GM12878 (cell line): ENCODE data around the gene AQP2. TPM values are rescaled to one million over a fixed set of nuclear protein-coding genes. Genes with fewer than 3 reads are reported as not detected.

ENCODE experiments used
- ATAC-seq: fragments of 200-7000 bp; cut with Tn5 transposase; 3 replicates; pipeline ENCODE4 v1.9.1; 2020; ENCODE audit warnings: mild to moderate bottlenecking, moderate library complexity
- BruUV-seq: library from RNA; stranded (reverse); fragments of 400-500 nt; replicated peaks from 2 replicates; lab custom pipeline; 2021; lab: Mats Ljungman, UMichigan
- CTCF ChIA-PET: fragments of 300-600 bp; sonication (Branson Sonifier 250); formaldehyde crosslinking; extraction: SDS; loops from one replicate; lab custom pipeline; 2021; ENCODE audit warnings: inconsistent platforms; lab: Yijun Ruan, JAX
- POLR2A ChIA-PET: fragments of 350-600 bp; formaldehyde crosslinking; extraction: SDS; loops from one replicate; lab custom pipeline; 2021; ENCODE audit warnings: inconsistent platforms; lab: Charles Lee
- RAD21 ChIA-PET: fragments of 300-600 bp; sonication (Branson Sonifier 250); formaldehyde crosslinking; loops from one replicate; lab custom pipeline; 2023; ENCODE audit warnings: antibody characterized with exemption; ENCODE audit not compliant: unreplicated experiment; lab: Charles Lee
- SMC1A ChIA-PET: fragments of 300-600 bp; sonication (Branson Sonifier 250); formaldehyde crosslinking; loops from one replicate; lab custom pipeline; 2023; ENCODE audit not compliant: unreplicated experiment, uncharacterized antibody; lab: Charles Lee
- DNase-seq: peaks from one replicate; pipeline ENCODE4 v3.0.0-alpha.2; 2011; ENCODE audit warnings: low read depth, low spot score
- FAIRE-seq: peaks from 3 replicates; lab custom pipeline; 2011; peaks lifted over from hg19 to GRCh38; lab: Jason Lieb, UNC
- H2AFZ ChIP-seq: 2 replicates; pipeline ENCODE4 v1.6.0; 2011; ENCODE audit warnings: low read depth, low read length, control low read depth; ENCODE audit not compliant: control insufficient read depth
- H3K27ac ChIP-seq: 2 replicates; pipeline ENCODE4 v1.5.1; 2011; ENCODE audit warnings: control low read depth; ENCODE audit not compliant: control insufficient read depth, insufficient read depth
- H3K27me3 ChIP-seq, 2 experiments: replicated peaks in 1 of 2; 2 replicates each; pipeline versions ENCODE4 v1.6.0 to v1.6.1; 2011; ENCODE audit warnings: low read length in 1 of 2; ENCODE audit not compliant: control insufficient read depth in 2 of 2, insufficient read depth in 2 of 2
- H3K36me3 ChIP-seq, 2 experiments: 2 replicates each; pipeline ENCODE4 v1.5.1; 2011; ENCODE audit warnings: low read length in 1 of 2; ENCODE audit not compliant: control insufficient read depth in 2 of 2, insufficient read depth in 2 of 2
- H3K4me1 ChIP-seq: 2 replicates; pipeline ENCODE4 v1.6.1; 2011; ENCODE audit warnings: mild to moderate bottlenecking, low read length, moderate library complexity, mixed read lengths; ENCODE audit not compliant: control insufficient read depth, insufficient read depth
- H3K4me2 ChIP-seq: 2 replicates; pipeline ENCODE4 v1.6.0; 2011; ENCODE audit warnings: control low read depth; ENCODE audit not compliant: control insufficient read depth, insufficient read depth
- H3K4me3 ChIP-seq: fragments of 200-600 bp; sonication (generic); 2 replicates; pipeline ENCODE4 v1.5.1; 2016
- H3K79me2 ChIP-seq: 2 replicates; pipeline ENCODE4 v1.6.0; 2011; ENCODE audit warnings: low read length; ENCODE audit not compliant: control insufficient read depth, insufficient read depth
- H3K9ac ChIP-seq: 2 replicates; pipeline ENCODE4 v1.8.0; 2011; ENCODE audit warnings: low read length, control low read depth, mixed read lengths; ENCODE audit not compliant: control insufficient read depth, insufficient read depth
- H3K9me3 ChIP-seq: replicated peaks from 3 replicates; pipeline ENCODE4 v1.5.1; 2011; ENCODE audit warnings: mild to moderate bottlenecking, low read length; ENCODE audit not compliant: control insufficient read depth, insufficient read depth
- H4K20me1 ChIP-seq: 2 replicates; pipeline ENCODE4 v1.6.0; 2011; ENCODE audit not compliant: control insufficient read depth, insufficient read depth
- BHLHE40 ChIP-seq, 2 experiments: fragments of 450-650 bp in 1 of 2; IDR thresholded peaks; 2 replicates each; pipeline ENCODE4 v1.6.1; 2011 to 2017; ENCODE audit warnings: low read depth in 2 of 2, borderline replicate concordance in 1 of 2, improper control_type of control experiment in 1 of 2, low read length in 1 of 2, mild to moderate bottlenecking in 1 of 2
- MLLT1 ChIP-seq: fragments of 450-650 bp; IDR thresholded peaks from 2 replicates; pipeline ENCODE4 v1.6.1; 2016; ENCODE audit warnings: mild to moderate bottlenecking
- NFXL1 ChIP-seq: fragments of 450-650 bp; IDR thresholded peaks from 2 replicates; pipeline ENCODE4 v1.6.1; 2017; ENCODE audit warnings: antibody characterized with exemption, mild to moderate bottlenecking, borderline replicate concordance
- TCF12 ChIP-seq: IDR thresholded peaks from 2 replicates; pipeline ENCODE4 v1.6.1; 2011; ENCODE audit warnings: low read depth, mild to moderate bottlenecking, low read length
- ZSCAN29 ChIP-seq: fragments of 450-650 bp; IDR thresholded peaks from 2 replicates; pipeline ENCODE4 v1.6.1; 2017; ENCODE audit warnings: mild to moderate bottlenecking, moderate library complexity
- WGBS: methylation state at CpG from one replicate; pipeline ENCODE4 v1.1.6; 2016; ENCODE audit warnings: low lambda C conversion rate; ENCODE audit not compliant: insufficient replicate concordance, insufficient coverage; ENCODE audit errors: missing lambda C conversion rate; 5-methylcytosine and 5-hydroxymethylcytosine counted together
- in situ Hi-C: fragments of 300-500 bp; cut with MboI; formaldehyde crosslinking; loops from 9 replicates; pipeline ENCODE4 v1.14.3; 2018; ENCODE audit warnings: mixed read lengths
- intact Hi-C: fragments of 100-400 bp; cut with micrococcal nuclease; formaldehyde crosslinking; loops from one replicate; pipeline ENCODE4 v1.14.2; 2022; ENCODE audit not compliant: unreplicated experiment
- polyA plus RNA-seq, 11 experiments: library from polyadenylated mRNA; depleted of rRNA in 4 of 11; unstranded in 6 of 11; stranded (reverse) in 5 of 11; fragments of >200 nt; fragmentation: Nextera tagmentation in 4 of 11; fragmentation: Illumina TruSeq in 1 of 11; extraction: Ambion mirVana in 4 of 11; extraction: Trizol in 1 of 11; gene quantifications; 1 replicate in 1 of 11; 2 replicates in 10 of 11; pipeline versions ENCODE4 v1.2.1 to v1.2.3, GENCODE V29; 2011 to 2016; ENCODE audit warnings: inconsistent platforms in 2 of 11, missing spikeins in 2 of 11, low read depth in 1 of 11
- total RNA-seq, 4 experiments: library from RNA; depleted of rRNA in 3 of 4; stranded (reverse); fragments of >200 nt in 3 of 4; fragmentation: Illumina TruSeq in 1 of 4; extraction: Trizol in 1 of 4; gene quantifications; 2 replicates each; pipeline versions ENCODE4 v1.2.1 to v1.2.3, GENCODE V29; 2013 to 2021

AQP2 gene
- total and polyA plus RNA-seq, 10 of the 15 experiments (the other 5 are each of a cell fraction or from before 2014, with no cell fraction given): not detected

DNA sequence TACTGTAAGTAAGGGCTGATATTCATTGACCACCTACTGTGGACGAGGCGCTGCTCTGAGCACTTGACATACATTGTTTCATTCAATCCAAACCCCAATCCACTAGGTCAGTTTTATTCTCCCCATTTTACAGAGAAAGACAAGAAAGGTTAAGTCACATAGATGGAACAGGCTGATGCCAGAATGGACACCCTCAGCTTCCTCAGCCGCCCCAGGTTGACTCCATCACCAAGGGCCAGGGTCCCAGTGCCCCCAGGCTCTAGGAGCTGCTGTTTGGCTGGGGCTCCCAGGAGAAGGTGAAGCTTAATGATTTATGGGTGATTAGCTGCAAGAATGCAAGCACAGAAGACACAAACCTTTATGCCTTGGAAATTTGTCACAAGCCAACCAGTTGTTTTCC lies 671 bp upstream of the AQP2 start (continued):
- TF ChIP-seq ZSCAN29 (no peak), NFXL1 (no peak)

DNA sequence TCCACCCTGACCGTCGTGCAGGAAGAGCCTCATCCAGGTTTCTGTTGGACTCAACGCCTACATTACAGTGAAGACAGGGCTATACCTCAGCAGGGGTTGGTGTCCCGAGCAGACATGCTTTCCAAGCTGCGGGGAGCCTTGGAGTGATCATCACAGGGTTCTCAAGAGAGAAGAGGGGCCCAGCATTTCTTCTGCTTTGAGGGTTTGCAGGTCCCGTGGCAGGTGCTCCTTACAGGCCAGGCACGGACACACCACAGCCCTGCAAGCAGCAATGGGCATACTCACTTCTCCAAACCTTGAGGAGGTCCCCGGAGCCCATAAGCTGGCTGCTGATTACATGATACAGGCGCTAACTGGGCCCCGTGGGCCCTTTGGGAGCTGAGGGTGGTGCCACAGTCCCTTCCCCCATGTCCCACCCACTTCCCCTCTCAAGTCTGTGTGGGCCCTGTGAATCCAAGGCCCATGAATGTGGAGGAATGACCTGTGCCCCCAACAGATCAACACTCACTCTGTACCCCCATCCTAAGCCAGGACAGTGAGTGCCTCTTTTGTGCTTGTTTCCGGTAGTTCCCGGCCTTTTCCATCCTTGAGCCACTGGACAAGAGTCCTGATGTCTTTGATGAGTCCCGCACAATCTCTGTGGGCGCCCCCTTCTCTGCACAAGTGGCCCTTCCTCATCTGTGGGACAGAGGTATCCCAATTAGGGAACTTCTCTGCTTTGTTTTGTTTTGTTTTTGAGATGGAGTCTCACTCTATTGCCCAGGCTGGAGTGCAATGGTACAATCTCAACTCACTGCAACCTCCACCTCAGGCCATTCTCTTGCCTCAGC lies 1.1 kb downstream of the AQP2 start:
- Histone ChIP-seq H4K20me1 (no peaks in the 10 kb centered on the region), H3K9me3 (no peaks in the 10 kb centered on the region; the same call in 2 of the 3 replicates), H3K4me2 (no peak overlapping the region), H3K27me3 (peaks cover 6 to 9% of the 10 kb centered on the region in 2 experiments), H3K27ac (no peak overlapping the region), H3K36me3 (no peaks in the 10 kb centered on the region), H3K79me2 (no peaks in the 10 kb centered on the region), H3K4me3 (no peak overlapping the region), H2AFZ (no peak overlapping the region), H3K4me1 (no peaks in the 10 kb centered on the region), H3K9ac (no peak overlapping the region)
- SMC1A ChIA-PET: no interaction called here
- RAD21 ChIA-PET: no interaction called here
- TF ChIP-seq BHLHE40 (IDR thresholded peaks at IDR 0.05; ENCODE audit: borderline replicate concordance in 1 of 2, low read depth in 2 of 2, low read length in 1 of 2): no peak
- TF ChIP-seq MLLT1: no peak
- no peak for TF ChIP-seq TCF12
- 22% methylated on average over 14 of the region's 14 CpGs for WGBS
- ATAC-seq (no peak; the same call in 2 of the 3 replicates), DNase-seq (no peak), FAIRE-seq (no peak)
- CTCF ChIA-PET: no interaction called here
- no TSS peak for BruUV-seq
- intact Hi-C loops: no loop called here
- in situ Hi-C loops: no loop called here
- POLR2A ChIA-PET: no interaction called here
